ENCODE measurements around the gene TMEM50A.
"Not testable (repeated sequence)": the region's sequence is repeated elsewhere in the genome, so short reads cannot be mapped to it uniquely, and the experiment has no call there.

- TF ChIP-seq CTCF (tag by site-specific recombination; IDR thresholded peaks at IDR 0.05); ZBTB44 (tag by site-specific recombination; IDR thresholded peaks at IDR 0.05); ZNF677 (tag by site-specific recombination; IDR thresholded peaks at IDR 0.05); REST (tag by site-specific recombination; IDR thresholded peaks at IDR 0.05); ZNF302 (tag by site-specific recombination; IDR thresholded peaks at IDR 0.05; ENCODE audit: low read depth): not testable (repeated sequence)
These were observed 44.4 kb downstream of the TMEM50A start for GRCh38 chr1:25382543-25382942.
